Caco-2 (cell line): ENCODE data around the gene FOXP1. TPM values are rescaled to one million over a fixed set of nuclear protein-coding genes. Genes with fewer than 3 reads are reported as not detected.

Source experiments
- BruUV-seq: library from RNA; stranded (reverse); fragments of 400-500 nt; replicated peaks from 2 replicates; lab custom pipeline; 2021; lab: Mats Ljungman, UMichigan
- CTCF ChIA-PET: fragments of 300-600 bp; sonication (Branson Sonifier 250); formaldehyde crosslinking; loops from one replicate; lab custom pipeline; 2022; ENCODE audit warnings: antibody characterized with exemption; lab: Charles Lee
- POLR2A ChIA-PET: fragments of 300-600 bp; sonication (Branson Sonifier 250); formaldehyde crosslinking; loops from one replicate; lab custom pipeline; 2022; ENCODE audit warnings: antibody characterized with exemption; lab: Charles Lee
- DNase-seq, 2 experiments: peaks; one replicate each; pipeline versions ENCODE4 v3.0.0 to v3.0.0-alpha.2; 2020 to 2022
- H3K27me3 ChIP-seq: replicated peaks from 2 replicates; pipeline ENCODE4 v1.6.0; 2011; ENCODE audit warnings: low read length; ENCODE audit not compliant: control insufficient read depth, insufficient read depth
- H3K36me3 ChIP-seq: 2 replicates; pipeline ENCODE4 v1.5.1; 2011; ENCODE audit warnings: low read length; ENCODE audit not compliant: control insufficient read depth, insufficient read depth
- H3K4me1 ChIP-seq: fragments of 250-450 bp; sonication (Bioruptor Pico); 2 replicates; pipeline ENCODE4 v1.5.1; 2020; ENCODE audit warnings: mild to moderate bottlenecking
- H3K4me3 ChIP-seq: 2 replicates; pipeline ENCODE4 v1.5.1; 2011; ENCODE audit warnings: low read depth, mild to moderate bottlenecking, control low read depth, low read length
- H3K9me3 ChIP-seq: fragments of 250-450 bp; sonication (Bioruptor Pico); 2 replicates; pipeline ENCODE4 v1.5.1; 2020; ENCODE audit warnings: mild to moderate bottlenecking, moderate library complexity
- H3K27ac Mint-ChIP-seq: one replicate; pipeline ENCODE4 v1.8.0; 2022; ENCODE audit warnings: mixed read lengths; ENCODE audit not compliant: unreplicated experiment
- H3K27me3 Mint-ChIP-seq: one replicate; pipeline ENCODE4 v1.8.0; 2022; ENCODE audit warnings: mixed read lengths; ENCODE audit not compliant: insufficient read depth, unreplicated experiment
- H3K36me3 Mint-ChIP-seq: one replicate; pipeline ENCODE4 v1.8.0; 2022; ENCODE audit warnings: mild to moderate bottlenecking, mixed read lengths; ENCODE audit not compliant: insufficient read depth, unreplicated experiment
- H3K4me1 Mint-ChIP-seq: one replicate; pipeline ENCODE4 v1.8.0; 2022; ENCODE audit warnings: low read depth, mixed read lengths; ENCODE audit not compliant: unreplicated experiment
- H3K4me3 Mint-ChIP-seq: one replicate; pipeline ENCODE4 v1.8.0; 2022; ENCODE audit warnings: mild to moderate bottlenecking, moderate library complexity, mixed read lengths; ENCODE audit not compliant: unreplicated experiment
- H3K9me3 Mint-ChIP-seq: one replicate; pipeline ENCODE4 v1.8.0; 2022; ENCODE audit warnings: mixed read lengths; ENCODE audit not compliant: unreplicated experiment
- intact Hi-C: fragments of 100-400 bp; cut with micrococcal nuclease; formaldehyde crosslinking; loops from one replicate; pipeline ENCODE4 v1.10.0; 2022; ENCODE audit not compliant: unreplicated experiment
- total RNA-seq: library from RNA; stranded (reverse); gene quantifications from 2 replicates; pipeline ENCODE4 v1.2.3, GENCODE V29; 2022
- TF ChIP-seq, protein P1 (sequence below), 2 experiments: fragments of 200-600 bp in 1 of 2; IDR thresholded peaks; 1 replicate in 1 of 2; 2 replicates in 1 of 2; pipeline versions ENCODE4 v1.5.1 to v1.8.0; 2011 to 2022; ENCODE audit warnings: antibody characterized with exemption in 1 of 2, control low read depth in 1 of 2, inconsistent platforms in 1 of 2, low read depth in 1 of 2, low read length in 1 of 2, mild to moderate bottlenecking in 1 of 2, moderate library complexity in 1 of 2; ENCODE audit not compliant: insufficient read depth in 1 of 2, severe bottlenecking in 1 of 2, unreplicated experiment in 1 of 2

Gene FOXP1
- total RNA-seq, 1 experiment from 2014 or later, result 131 TPM

DNA sequence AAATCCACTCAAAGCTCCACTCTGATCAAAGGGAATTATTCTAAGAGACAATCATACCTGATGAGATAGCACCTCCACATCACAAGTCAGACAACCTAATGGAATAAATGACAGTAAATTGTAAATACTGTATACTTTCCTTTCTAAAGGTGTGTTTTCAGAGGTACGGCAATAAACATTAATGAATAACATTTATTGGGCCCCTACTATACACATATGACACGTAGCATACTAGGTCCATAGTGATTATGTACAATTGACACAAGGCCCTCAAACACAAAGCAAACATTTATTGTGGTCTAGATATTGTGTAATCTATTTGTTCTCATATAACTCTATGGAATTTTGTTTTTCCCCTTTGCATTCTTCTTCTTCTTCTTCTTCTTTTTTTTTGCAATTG is 429.8 kb downstream of the FOXP1 start:
- ChIA-PET CTCF (interaction anchor here (0.5 to 1.3 kb wide), 4 partner anchors 29 to 101 kb away, joined by 3 to 4 read pairs (median 3); no protein-coding TSS in a partner anchor), POLR2A (interaction anchor here (0.5 to 1.9 kb wide), 7 partner anchors 13 to 93 kb away, joined by 3 to 5 read pairs (median 3); no protein-coding TSS in a partner anchor)
- intact Hi-C loops, result loop anchor here (1.0 kb wide), 8 partner anchors 15 to 105 kb away; no protein-coding TSS in a partner anchor
- Histone ChIP-seq H3K36me3 (no peaks in the 10 kb centered on the region), H3K27me3 (no peaks in the 10 kb centered on the region), H3K4me1 (peaks cover 72% of the 10 kb centered on the region), H3K4me3 (no peak overlapping the region), H3K9me3 (no peaks in the 10 kb centered on the region)
- H3K4me1 Mint-ChIP-seq, result peaks cover 58% of the 10 kb centered on the region
- BruUV-seq, result no TSS peak
- TF ChIP-seq, protein P1, sequence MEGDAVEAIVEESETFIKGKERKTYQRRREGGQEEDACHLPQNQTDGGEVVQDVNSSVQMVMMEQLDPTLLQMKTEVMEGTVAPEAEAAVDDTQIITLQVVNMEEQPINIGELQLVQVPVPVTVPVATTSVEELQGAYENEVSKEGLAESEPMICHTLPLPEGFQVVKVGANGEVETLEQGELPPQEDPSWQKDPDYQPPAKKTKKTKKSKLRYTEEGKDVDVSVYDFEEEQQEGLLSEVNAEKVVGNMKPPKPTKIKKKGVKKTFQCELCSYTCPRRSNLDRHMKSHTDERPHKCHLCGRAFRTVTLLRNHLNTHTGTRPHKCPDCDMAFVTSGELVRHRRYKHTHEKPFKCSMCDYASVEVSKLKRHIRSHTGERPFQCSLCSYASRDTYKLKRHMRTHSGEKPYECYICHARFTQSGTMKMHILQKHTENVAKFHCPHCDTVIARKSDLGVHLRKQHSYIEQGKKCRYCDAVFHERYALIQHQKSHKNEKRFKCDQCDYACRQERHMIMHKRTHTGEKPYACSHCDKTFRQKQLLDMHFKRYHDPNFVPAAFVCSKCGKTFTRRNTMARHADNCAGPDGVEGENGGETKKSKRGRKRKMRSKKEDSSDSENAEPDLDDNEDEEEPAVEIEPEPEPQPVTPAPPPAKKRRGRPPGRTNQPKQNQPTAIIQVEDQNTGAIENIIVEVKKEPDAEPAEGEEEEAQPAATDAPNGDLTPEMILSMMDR (IDR thresholded peaks at IDR 0.05; ENCODE audit: insufficient read depth in 1 of 2, low read depth in 1 of 2, low read length in 1 of 2, severe bottlenecking in 1 of 2, unreplicated experiment in 1 of 2), result no peak
- DNase-seq, result peak in 1 of 2 experiments; percentile 56
- H3K27ac Mint-ChIP-seq, result peak overlapping the region; percentile 82
- peaks cover 6% of the 10 kb centered on the region for H3K36me3 Mint-ChIP-seq
- H3K4me3 Mint-ChIP-seq, result peak overlapping the region; percentile 56
- H3K9me3 Mint-ChIP-seq, result no peaks in the 10 kb centered on the region
- H3K27me3 Mint-ChIP-seq, result no peaks in the 10 kb centered on the region

DNA sequence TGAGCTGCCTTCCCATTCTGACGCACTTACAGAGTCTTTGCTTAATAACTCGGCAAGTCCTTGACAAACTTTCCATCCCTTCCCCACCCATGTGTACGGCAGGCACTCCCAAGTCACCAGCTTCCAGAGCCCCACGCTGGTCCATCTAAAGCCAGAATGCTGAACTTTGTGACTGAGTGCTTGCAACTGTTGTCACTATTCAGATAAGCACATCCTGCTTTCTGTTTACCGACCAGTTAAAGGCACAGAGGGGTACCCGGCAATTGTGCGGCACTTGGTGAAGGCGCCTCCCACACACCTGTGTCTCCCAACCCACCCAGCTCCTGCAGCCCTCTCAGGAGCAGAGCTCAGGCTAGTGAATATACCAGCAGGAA is 430.6 kb downstream of the FOXP1 start:
- peak overlapping the region; percentile 82 for H3K27ac Mint-ChIP-seq
- peak overlapping the region; percentile 56 for H3K4me3 Mint-ChIP-seq
- peaks cover 6% of the 10 kb centered on the region for H3K36me3 Mint-ChIP-seq
- Histone ChIP-seq H3K27me3 (no peaks in the 10 kb centered on the region), H3K4me3 (no peak overlapping the region), H3K9me3 (no peaks in the 10 kb centered on the region), H3K36me3 (no peaks in the 10 kb centered on the region), H3K4me1 (peaks cover 73% of the 10 kb centered on the region)
- H3K9me3 Mint-ChIP-seq, result no peaks in the 10 kb centered on the region
- TF ChIP-seq, protein P1 (IDR thresholded peaks at IDR 0.05; ENCODE audit: insufficient read depth in 1 of 2, low read depth in 1 of 2, low read length in 1 of 2, severe bottlenecking in 1 of 2, unreplicated experiment in 1 of 2), result no peak
- CTCF ChIA-PET, result interaction anchor here (0.6 to 1.3 kb wide), 4 partner anchors 36 to 1318 kb away, joined by 3 to 5 read pairs (median 4); no protein-coding TSS in a partner anchor
- peak; percentile 68 to 88 for DNase-seq
- H3K4me1 Mint-ChIP-seq, result peaks cover 59% of the 10 kb centered on the region
- H3K27me3 Mint-ChIP-seq, result no peaks in the 10 kb centered on the region
- intact Hi-C loops, result loop anchor here (1.0 kb wide), 8 partner anchors 15 to 105 kb away; no protein-coding TSS in a partner anchor
- no TSS peak for BruUV-seq
- POLR2A ChIA-PET, result interaction anchor here (0.6 to 1.9 kb wide), 4 partner anchors 12 to 92 kb away, joined by 3 to 5 read pairs (median 4); no protein-coding TSS in a partner anchor

DNA sequence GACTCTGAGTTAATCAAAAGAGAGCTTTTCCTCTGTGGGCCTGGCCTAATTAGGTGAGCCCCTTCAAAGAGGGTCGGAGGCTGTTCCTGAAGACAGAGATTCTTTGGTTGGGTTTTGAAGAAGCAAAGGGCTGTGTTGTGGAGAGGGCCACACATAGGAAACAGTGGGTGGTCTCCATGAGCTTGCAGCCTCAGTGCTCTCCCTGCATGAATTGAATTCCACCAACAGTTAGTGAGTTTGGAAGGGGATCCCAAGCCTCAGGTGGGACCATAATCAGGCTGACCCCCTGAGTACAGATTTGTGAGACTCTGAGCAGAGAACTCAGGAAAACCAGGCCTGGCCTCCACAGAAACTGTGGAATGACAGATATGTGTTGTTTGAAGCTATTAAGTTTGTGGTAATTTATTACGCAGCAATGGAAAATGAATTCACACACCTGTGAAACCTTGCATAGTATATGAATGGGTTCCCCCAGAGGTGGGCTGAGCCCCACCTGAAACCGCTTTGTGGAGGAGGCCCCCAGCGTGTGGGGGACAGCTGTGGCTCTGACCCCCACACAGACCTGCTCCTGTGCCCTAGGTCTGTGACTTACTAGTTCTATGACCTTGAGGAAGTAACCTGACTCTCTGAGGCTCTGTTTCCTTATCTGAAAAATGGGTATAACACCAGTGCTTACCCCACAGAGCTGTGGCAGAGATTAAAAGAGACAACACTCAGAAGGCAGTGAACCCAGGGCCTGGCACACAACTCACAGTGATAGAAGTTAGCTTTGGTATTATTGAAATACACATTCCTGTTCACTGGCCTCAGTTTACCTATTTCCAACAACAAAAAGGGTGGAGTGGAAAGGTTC is 431.3 kb downstream of the FOXP1 start:
- Mint-ChIP-seq H3K9me3 (no peaks in the 10 kb centered on the region), H3K27ac (peak overlapping the region; percentile 82), H3K27me3 (no peaks in the 10 kb centered on the region), H3K4me3 (peak overlapping the region; percentile 56), H3K4me1 (peaks cover 63% of the 10 kb centered on the region), H3K36me3 (peaks cover 6% of the 10 kb centered on the region)
- TSS peak; percentile 53 for BruUV-seq
- Histone ChIP-seq H3K9me3 (no peaks in the 10 kb centered on the region), H3K4me1 (peaks cover 74% of the 10 kb centered on the region), H3K4me3 (no peak overlapping the region), H3K36me3 (no peaks in the 10 kb centered on the region), H3K27me3 (no peaks in the 10 kb centered on the region)
- ChIA-PET POLR2A (interaction anchor here (1.0 to 1.9 kb wide), 3 partner anchors 11 to 56 kb away, joined by 3 to 5 read pairs (median 5); no protein-coding TSS in a partner anchor), CTCF (interaction anchor here (0.6 kb wide), 1 partner anchor 1317 kb away, joined by 5 read pairs; no protein-coding TSS in a partner anchor)
- no peak for DNase-seq
- intact Hi-C loops, result no loop called here
- TF ChIP-seq, protein P1 (IDR thresholded peaks at IDR 0.05; ENCODE audit: insufficient read depth in 1 of 2, low read depth in 1 of 2, low read length in 1 of 2, severe bottlenecking in 1 of 2, unreplicated experiment in 1 of 2), result no peak
